ENCODE measurements around the gene ELOVL2.

Gene ELOVL2

DNA sequence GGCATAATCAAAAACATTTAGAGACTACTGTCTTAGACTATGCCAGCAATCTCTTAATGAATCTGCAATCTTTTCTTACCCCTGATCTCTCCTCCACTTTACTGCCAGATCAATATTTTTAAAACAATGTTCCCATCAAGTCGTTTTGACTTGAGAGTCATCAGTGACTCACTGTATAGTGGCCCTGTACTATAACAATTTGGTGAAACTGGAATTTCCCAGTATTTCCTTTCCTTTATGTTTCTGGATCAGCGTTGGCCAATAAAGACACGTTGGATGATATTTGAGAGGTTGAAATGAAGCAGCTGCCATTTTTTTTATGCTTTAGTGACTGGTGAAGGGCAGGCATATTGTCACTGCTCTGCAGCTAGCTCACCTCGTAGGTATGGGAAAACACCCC is 39.4 kb upstream of the ELOVL2 start:
- Histone ChIP-seq H4K20me1 (ENCODE audit: low read depth, low read length) (no peaks in the 10 kb centered on the region), H3K79me2 (ENCODE audit: insufficient read depth, low read length) (no peaks in the 10 kb centered on the region), H3K27ac (ENCODE audit: low read depth, low read length) (no peak overlapping the region), H3K4me2 (ENCODE audit: low read depth, low read length, poor library complexity, severe bottlenecking) (no peak overlapping the region), H3K27me3 (ENCODE audit: low read length) (no peaks in the 10 kb centered on the region), H3K9me3 (ENCODE audit: insufficient read depth, low read length) (no peaks in the 10 kb centered on the region; the same call in 1 of the 2 replicates), H2AFZ (ENCODE audit: low read depth, low read length, severe bottlenecking) (no peak overlapping the region), H3K9ac (ENCODE audit: low read length) (no peak overlapping the region), H3F3A (ENCODE audit: insufficient read depth) (no peaks in the 10 kb centered on the region), H3K9me2 (replicated peaks; ENCODE audit: insufficient read depth, low read length) (no peaks in the 10 kb centered on the region), H3K4me3 (ENCODE audit: insufficient read depth, low read length, poor library complexity, severe bottlenecking) (no peak overlapping the region), H3K36me3 (ENCODE audit: low read length) (no peaks in the 10 kb centered on the region)
- TF ChIP-seq EZH2phosphoT487 (conservative IDR thresholded peaks at IDR 0.05; ENCODE audit: low read length), result no peak
- TF ChIP-seq, protein P1, sequence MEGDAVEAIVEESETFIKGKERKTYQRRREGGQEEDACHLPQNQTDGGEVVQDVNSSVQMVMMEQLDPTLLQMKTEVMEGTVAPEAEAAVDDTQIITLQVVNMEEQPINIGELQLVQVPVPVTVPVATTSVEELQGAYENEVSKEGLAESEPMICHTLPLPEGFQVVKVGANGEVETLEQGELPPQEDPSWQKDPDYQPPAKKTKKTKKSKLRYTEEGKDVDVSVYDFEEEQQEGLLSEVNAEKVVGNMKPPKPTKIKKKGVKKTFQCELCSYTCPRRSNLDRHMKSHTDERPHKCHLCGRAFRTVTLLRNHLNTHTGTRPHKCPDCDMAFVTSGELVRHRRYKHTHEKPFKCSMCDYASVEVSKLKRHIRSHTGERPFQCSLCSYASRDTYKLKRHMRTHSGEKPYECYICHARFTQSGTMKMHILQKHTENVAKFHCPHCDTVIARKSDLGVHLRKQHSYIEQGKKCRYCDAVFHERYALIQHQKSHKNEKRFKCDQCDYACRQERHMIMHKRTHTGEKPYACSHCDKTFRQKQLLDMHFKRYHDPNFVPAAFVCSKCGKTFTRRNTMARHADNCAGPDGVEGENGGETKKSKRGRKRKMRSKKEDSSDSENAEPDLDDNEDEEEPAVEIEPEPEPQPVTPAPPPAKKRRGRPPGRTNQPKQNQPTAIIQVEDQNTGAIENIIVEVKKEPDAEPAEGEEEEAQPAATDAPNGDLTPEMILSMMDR (IDR thresholded peaks at IDR 0.05; ENCODE audit: insufficient read depth, low read length, poor library complexity, severe bottlenecking), result no peak

DNA sequence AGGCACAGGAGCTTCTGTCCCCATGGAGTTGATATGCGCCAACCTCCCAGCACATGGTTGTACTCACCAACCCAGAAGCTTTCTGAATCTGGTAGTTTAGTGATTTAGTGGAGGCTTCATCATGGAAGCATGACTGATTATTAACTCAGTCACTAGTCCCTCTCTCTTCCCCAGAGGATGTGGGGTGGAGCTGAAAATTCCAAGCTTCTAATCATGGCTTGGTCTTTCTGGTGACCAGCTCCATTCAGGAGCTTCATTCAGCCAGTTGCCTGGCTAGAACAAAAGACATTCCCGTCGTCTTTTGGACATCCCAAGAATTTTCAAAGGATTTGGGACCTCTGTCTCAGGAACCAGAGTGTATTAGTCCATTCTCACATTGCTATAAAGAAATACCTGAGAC is 36.2 kb upstream of the ELOVL2 start:
- H2AFZ ChIP-seq (ENCODE audit: low read depth, low read length, severe bottlenecking), result no peak overlapping the region
- no peaks in the 10 kb centered on the region for H3K36me3 ChIP-seq (ENCODE audit: low read length)
- no peaks in the 10 kb centered on the region for H4K20me1 ChIP-seq (ENCODE audit: low read depth, low read length)
- H3F3A ChIP-seq (ENCODE audit: insufficient read depth), result no peaks in the 10 kb centered on the region
- no peak overlapping the region for H3K9ac ChIP-seq (ENCODE audit: low read length)
- no peak overlapping the region for H3K4me3 ChIP-seq (ENCODE audit: insufficient read depth, low read length, poor library complexity, severe bottlenecking)
- no peak overlapping the region for H3K27ac ChIP-seq (ENCODE audit: low read depth, low read length)
- no peaks in the 10 kb centered on the region for H3K9me2 ChIP-seq (replicated peaks; ENCODE audit: insufficient read depth, low read length)
- no peak for TF ChIP-seq EZH2phosphoT487 (conservative IDR thresholded peaks at IDR 0.05; ENCODE audit: low read length)
- TF ChIP-seq, protein P1 (IDR thresholded peaks at IDR 0.05; ENCODE audit: insufficient read depth, low read length, poor library complexity, severe bottlenecking), result no peak
- no peaks in the 10 kb centered on the region for H3K27me3 ChIP-seq (ENCODE audit: low read length)
- H3K79me2 ChIP-seq (ENCODE audit: insufficient read depth, low read length), result no peaks in the 10 kb centered on the region
- no peaks in the 10 kb centered on the region for H3K9me3 ChIP-seq (ENCODE audit: insufficient read depth, low read length)
- no peak overlapping the region for H3K4me2 ChIP-seq (ENCODE audit: low read depth, low read length, poor library complexity, severe bottlenecking)

DNA sequence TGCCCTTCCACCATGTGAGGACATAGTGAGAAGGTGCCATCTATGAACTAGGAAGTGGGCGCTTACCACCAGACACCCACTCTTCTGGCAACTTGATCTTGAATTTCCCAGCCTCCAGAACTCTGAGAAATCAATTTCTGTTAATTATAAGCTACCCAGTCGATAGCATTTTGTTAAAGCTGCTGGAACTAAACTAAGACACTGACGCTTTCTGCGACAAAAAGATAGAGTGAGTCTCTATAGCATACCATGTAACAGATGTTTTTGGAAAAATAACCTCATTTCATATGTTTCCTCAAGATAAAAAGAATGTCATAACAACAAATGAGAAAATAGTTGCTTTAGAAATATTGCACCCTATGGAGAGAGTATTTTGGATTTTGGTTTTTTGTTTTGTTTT is 34.2 kb upstream of the ELOVL2 start:
- H3K9ac ChIP-seq (ENCODE audit: low read length), result no peak overlapping the region
- no peaks in the 10 kb centered on the region for H3K36me3 ChIP-seq (ENCODE audit: low read length)
- TF ChIP-seq, protein P1 (IDR thresholded peaks at IDR 0.05; ENCODE audit: insufficient read depth, low read length, poor library complexity, severe bottlenecking), result no peak
- no peak for TF ChIP-seq EZH2phosphoT487 (conservative IDR thresholded peaks at IDR 0.05; ENCODE audit: low read length)
- no peak overlapping the region for H3K4me2 ChIP-seq (ENCODE audit: low read depth, low read length, poor library complexity, severe bottlenecking)
- H3K4me3 ChIP-seq (ENCODE audit: insufficient read depth, low read length, poor library complexity, severe bottlenecking), result no peak overlapping the region
- no peak overlapping the region for H2AFZ ChIP-seq (ENCODE audit: low read depth, low read length, severe bottlenecking)
- H3K27ac ChIP-seq (ENCODE audit: low read depth, low read length), result no peak overlapping the region
- no peaks in the 10 kb centered on the region for H3K9me3 ChIP-seq (ENCODE audit: insufficient read depth, low read length)
- H3F3A ChIP-seq (ENCODE audit: insufficient read depth), result no peaks in the 10 kb centered on the region
- H3K79me2 ChIP-seq (ENCODE audit: insufficient read depth, low read length), result no peaks in the 10 kb centered on the region
- H4K20me1 ChIP-seq (ENCODE audit: low read depth, low read length), result no peaks in the 10 kb centered on the region
- H3K27me3 ChIP-seq (ENCODE audit: low read length), result no peaks in the 10 kb centered on the region
- H3K9me2 ChIP-seq (replicated peaks; ENCODE audit: insufficient read depth, low read length), result no peaks in the 10 kb centered on the region

Measured in SU-DHL-6 (cell line).